ENCODE results near the gene RASGRP1. TPM values are rescaled to one million over a fixed set of nuclear protein-coding genes. Genes with fewer than 3 reads are reported as not detected.

Gene RASGRP1
- total RNA-seq, 1 donor from 2014 or later: 0.20 TPM

DNA sequence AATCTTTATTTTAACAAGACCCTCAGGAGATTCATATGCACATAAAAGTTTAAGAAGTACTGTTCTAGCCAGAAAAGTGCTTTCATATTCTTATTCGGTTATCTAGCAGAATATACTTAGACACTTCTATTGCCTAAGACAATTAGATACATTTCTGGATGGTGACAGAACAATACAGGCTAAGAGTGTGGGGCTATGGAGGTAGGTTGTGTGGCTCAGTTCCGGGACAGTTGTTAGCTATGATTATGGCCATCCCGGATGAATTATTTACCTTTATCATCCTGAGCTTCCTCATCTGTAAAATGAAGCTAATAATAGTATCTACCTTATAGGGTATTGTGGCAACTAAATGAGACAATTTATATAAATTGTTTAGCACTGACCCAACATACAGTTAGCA is 104.1 kb downstream of the RASGRP1 start:
- DNase-seq (ENCODE audit: low read depth, low spot score): no peak

DNA sequence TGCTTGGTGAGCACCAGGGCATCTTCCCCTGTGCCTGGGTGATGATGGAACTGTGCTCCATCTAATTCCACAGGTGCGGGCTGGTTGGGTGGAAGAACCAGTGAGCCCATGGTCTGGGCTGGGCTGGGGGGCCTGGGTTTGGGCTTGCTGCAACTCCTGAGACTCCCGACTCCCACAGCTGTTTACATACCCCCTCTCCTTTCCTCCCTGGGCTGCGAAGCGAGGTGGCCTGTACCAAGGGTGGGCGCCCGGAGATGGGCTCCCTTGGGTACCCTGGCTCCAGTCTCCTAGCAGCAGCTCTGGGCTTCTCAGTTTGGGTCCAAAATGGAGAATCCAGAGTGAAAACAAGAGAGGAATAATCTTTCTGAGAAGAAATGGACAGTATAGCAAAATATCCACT is 105.1 kb downstream of the RASGRP1 start:
- DNase-seq (ENCODE audit: low read depth, low spot score): no peak

DNA sequence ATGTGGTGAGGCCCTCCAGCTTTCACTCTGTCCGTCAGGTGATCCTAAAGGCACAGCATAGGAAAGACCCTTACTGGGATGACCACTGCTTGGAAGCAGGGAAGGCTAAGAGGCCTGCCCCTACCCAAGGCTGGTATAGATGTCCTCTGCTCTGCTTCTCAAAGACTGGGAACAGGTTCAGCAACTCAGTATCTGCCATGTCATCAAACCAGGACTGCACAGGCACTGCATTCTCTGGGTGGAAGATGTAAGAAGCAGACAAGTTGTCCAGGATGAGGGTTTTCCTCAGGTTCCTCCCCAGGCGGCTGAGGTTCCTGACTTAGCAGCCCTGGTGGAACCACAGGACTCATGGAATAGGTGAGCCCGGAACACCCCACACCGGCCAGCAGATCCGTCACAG is 106.0 kb downstream of the RASGRP1 start:
- no peak for DNase-seq (ENCODE audit: low read depth, low spot score)

DNA sequence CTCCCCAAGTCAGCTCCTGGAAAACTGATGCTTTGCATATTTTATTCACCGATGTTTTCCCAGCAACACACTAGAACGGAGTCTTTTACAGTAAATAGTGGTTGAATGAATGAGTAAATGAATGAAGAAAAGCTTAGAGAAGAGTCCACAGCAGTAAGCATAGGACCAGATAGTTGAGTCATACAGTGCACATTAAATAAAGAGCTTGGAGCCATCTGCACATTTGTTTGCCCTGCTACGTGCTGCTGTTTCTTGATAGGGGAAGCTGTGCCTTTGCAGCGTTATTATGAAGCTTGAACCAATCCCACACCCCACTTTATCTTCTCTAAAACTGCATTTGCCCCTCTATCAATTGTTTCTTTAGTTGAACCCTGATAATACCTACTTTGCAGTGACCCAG is 109.5 kb downstream of the RASGRP1 start:
- DNase-seq (ENCODE audit: low read depth, low spot score): no peak

DNA sequence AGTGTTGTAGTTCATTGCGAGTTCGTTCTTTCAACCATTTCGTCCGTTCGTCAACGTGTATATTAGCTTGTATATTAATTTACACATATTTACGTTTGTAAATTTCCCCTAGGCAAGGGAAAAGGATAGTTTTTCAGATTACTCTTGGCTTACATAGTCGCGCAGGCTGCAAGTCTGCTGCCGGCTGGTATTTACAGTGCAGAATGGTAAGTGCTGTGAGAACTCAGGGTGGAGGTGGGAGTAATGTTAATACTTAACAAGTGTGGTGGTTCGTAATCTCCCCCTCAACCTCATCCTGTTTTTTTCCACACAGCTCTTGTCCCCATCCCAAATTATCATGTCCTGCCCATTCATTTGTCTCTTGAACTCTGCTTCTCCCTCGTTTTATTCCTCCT is 109.9 kb downstream of the RASGRP1 start:
- no peak for DNase-seq (ENCODE audit: low read depth, low spot score)

DNA sequence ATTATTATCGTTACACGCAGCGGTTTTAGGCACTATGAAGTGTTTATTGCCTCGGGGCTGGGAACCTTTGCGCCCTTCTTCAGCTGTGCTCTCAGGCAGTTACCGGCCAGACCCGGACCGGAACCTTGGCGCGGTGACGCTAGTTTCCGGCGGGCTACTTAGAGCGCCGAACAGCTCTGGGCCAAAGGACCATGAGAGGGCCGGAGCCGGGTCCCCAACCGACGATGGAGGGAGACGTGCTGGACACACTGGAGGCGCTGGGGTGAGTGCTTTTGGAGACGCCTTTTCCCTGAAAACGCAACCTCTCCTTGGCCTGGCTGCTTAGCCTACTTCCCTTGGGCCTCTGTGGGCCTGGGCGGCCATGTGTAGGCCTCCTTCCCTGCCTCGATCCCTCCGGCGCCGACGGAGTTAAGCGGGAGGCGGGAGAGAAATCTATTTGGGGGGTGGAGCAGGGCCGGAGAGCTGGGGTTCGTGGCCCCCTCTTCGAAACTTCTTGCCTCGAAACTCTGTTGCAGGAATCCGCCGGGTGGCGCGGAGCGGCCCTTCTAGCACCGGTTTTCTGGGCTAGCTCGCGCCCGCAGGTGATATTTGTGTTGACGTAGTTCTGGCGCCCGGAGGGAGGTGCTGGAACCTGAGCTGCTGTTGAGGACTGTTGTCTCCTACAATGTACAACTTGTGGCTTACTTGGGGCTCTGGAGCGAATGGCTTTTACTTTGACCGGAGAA is 110.5 kb downstream of the RASGRP1 start, which contains the start of gene FAM98B:
FAM98B (plus strand) TSS at position 157 of the 725 bp plus-strand sequence; CDS start at position 192, 35 bp downstream.
- DNase-seq (ENCODE audit: low read depth, low spot score): peak; percentile 55

DNA sequence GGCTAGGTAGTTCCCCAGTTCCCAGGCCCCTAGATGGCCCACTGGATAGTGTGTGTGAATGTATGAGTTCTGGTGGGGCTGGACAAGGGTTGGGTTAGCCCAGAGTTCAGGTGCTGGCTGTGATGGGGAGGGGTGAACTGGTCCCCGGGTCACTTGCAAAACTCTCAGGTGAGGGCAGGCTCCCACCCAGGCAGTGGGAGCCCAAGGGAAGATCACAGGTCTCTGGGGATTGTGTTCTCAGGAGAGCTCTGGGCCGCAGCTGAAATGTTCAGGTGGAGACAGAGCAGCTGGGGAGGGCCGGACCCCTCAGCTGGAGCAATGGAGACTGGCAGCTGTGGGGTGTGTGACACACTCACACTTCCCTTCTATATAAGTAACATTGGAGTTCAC is 123.5 kb downstream of the RASGRP1 start:
- DNase-seq (ENCODE audit: low read depth, low spot score): no peak

DNA sequence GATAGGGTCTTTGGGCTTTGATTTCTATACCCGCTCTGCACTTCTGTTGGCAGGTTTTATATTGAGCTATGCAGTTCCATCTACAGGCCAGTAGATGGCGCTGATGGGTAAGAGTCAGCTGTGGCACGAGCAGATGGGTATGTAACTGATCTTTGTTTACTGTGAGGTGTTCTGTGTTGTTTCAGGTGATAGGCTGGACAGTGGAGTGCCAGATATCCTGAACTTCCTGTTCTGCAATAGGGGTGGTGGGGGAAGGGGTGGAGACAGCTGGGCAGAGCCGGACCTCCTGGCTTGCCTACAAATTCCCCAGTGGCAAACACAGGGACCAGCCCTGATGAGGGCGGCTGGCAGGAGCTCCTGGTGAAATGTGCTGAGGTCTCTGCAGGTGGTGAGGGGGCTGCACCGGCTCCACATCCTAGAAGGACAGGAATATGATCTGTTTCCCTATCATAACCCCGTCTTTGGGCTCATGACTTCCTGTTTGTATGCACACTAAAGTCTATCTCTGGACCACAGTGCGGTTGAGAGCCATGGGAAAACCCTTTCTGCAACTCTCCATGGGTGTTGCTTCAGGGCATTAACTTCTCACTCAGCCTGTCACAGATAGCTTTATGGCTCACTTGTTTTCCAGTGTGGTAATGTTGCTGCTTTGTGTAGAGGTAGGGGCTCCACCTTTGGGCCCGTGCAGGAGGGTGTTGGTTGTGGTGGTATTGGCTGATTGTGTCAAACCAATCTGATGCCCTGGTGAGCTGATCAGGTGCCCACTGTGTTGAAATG is 124.1 kb downstream of the RASGRP1 start:
- DNase-seq (ENCODE audit: low read depth, low spot score): peak; percentile 30

Other genes with a start within 250 kb of the RASGRP1 start
- gene FAM98B, start 110.7 kb downstream of the RASGRP1 start, total RNA-seq: 7.0 and 13.3 TPM in 2 replicates

All from pulmonary artery endothelial cell (primary cell).